ENCODE results near the gene CDC42SE2. TPM values are rescaled to one million over a fixed set of nuclear protein-coding genes. Genes with fewer than 3 reads are reported as not detected.

The CDC42SE2 gene
- total RNA-seq, 1 donor from 2014 or later = 73.2 TPM

GRCh38 chr5:131441184-131441583 lies 177.3 kb downstream of the CDC42SE2 start:
- FAIRE-seq (no peak), DNase-seq (ENCODE audit: low read depth) (no peak)
- Histone ChIP-seq H3K27me3 (ENCODE audit: control insufficient read depth, insufficient read depth, low read length) (no peaks in the 10 kb centered on the region), H3K4me3 (ENCODE audit: low read depth, low read length) (no peak overlapping the region), H3K36me3 (ENCODE audit: control insufficient read depth, insufficient read depth, low read length) (peaks cover 2% of the 10 kb centered on the region)
- no peak for TF ChIP-seq CTCF (IDR thresholded peaks at IDR 0.05; ENCODE audit: insufficient read depth, low read length, severe bottlenecking)

Other genes with a start within 250 kb of the CDC42SE2 start
- 344 and 399 TPM in 2 replicates for gene HINT1, start 98.8 kb upstream of the CDC42SE2 start, total RNA-seq
- gene LYRM7, start 93.1 kb upstream of the CDC42SE2 start, total RNA-seq = 6.6 and 8.1 TPM in 2 replicates